Measurements from ENCODE around the gene STOML1.

GRCh38 chr15:73954188-73955145 is 37.6 kb downstream of the STOML1 start:
- TF ChIP-seq CTCF (conservative IDR thresholded peaks at IDR 0.05; ENCODE audit: low read depth in 2 of 2) (no peak), ZNF331 (CRISPR knock-in tag; IDR thresholded peaks at IDR 0.05; ENCODE audit: low read depth) (no peak), JUNB (IDR thresholded peaks at IDR 0.05; ENCODE audit: unreplicated experiment) (no peak), POLR2AphosphoS5 (IDR thresholded peaks at IDR 0.05; ENCODE audit: low read depth) (no peak), EZH2phosphoT487 (IDR thresholded peaks at IDR 0.05; ENCODE audit: unreplicated experiment) (no peak), CREB1 (CRISPR knock-in tag; IDR thresholded peaks at IDR 0.05; ENCODE audit: low read depth) (no peak), REST (IDR thresholded peaks at IDR 0.05; ENCODE audit: unreplicated experiment) (no peak), EZH2 (IDR thresholded peaks at IDR 0.05; ENCODE audit: low read depth, unreplicated experiment) (no peak), NANOG (IDR thresholded peaks at IDR 0.05; ENCODE audit: borderline replicate concordance) (no peak), STAT1 (IDR thresholded peaks at IDR 0.05; ENCODE audit: unreplicated experiment) (no peak), ZNF114 (CRISPR knock-in tag; IDR thresholded peaks at IDR 0.05) (no peak)
- TF ChIP-seq, protein P1, sequence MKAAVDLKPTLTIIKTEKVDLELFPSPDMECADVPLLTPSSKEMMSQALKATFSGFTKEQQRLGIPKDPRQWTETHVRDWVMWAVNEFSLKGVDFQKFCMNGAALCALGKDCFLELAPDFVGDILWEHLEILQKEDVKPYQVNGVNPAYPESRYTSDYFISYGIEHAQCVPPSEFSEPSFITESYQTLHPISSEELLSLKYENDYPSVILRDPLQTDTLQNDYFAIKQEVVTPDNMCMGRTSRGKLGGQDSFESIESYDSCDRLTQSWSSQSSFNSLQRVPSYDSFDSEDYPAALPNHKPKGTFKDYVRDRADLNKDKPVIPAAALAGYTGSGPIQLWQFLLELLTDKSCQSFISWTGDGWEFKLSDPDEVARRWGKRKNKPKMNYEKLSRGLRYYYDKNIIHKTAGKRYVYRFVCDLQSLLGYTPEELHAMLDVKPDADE (IDR thresholded peaks at IDR 0.05), result no peak
- TF ChIP-seq, protein P2, sequence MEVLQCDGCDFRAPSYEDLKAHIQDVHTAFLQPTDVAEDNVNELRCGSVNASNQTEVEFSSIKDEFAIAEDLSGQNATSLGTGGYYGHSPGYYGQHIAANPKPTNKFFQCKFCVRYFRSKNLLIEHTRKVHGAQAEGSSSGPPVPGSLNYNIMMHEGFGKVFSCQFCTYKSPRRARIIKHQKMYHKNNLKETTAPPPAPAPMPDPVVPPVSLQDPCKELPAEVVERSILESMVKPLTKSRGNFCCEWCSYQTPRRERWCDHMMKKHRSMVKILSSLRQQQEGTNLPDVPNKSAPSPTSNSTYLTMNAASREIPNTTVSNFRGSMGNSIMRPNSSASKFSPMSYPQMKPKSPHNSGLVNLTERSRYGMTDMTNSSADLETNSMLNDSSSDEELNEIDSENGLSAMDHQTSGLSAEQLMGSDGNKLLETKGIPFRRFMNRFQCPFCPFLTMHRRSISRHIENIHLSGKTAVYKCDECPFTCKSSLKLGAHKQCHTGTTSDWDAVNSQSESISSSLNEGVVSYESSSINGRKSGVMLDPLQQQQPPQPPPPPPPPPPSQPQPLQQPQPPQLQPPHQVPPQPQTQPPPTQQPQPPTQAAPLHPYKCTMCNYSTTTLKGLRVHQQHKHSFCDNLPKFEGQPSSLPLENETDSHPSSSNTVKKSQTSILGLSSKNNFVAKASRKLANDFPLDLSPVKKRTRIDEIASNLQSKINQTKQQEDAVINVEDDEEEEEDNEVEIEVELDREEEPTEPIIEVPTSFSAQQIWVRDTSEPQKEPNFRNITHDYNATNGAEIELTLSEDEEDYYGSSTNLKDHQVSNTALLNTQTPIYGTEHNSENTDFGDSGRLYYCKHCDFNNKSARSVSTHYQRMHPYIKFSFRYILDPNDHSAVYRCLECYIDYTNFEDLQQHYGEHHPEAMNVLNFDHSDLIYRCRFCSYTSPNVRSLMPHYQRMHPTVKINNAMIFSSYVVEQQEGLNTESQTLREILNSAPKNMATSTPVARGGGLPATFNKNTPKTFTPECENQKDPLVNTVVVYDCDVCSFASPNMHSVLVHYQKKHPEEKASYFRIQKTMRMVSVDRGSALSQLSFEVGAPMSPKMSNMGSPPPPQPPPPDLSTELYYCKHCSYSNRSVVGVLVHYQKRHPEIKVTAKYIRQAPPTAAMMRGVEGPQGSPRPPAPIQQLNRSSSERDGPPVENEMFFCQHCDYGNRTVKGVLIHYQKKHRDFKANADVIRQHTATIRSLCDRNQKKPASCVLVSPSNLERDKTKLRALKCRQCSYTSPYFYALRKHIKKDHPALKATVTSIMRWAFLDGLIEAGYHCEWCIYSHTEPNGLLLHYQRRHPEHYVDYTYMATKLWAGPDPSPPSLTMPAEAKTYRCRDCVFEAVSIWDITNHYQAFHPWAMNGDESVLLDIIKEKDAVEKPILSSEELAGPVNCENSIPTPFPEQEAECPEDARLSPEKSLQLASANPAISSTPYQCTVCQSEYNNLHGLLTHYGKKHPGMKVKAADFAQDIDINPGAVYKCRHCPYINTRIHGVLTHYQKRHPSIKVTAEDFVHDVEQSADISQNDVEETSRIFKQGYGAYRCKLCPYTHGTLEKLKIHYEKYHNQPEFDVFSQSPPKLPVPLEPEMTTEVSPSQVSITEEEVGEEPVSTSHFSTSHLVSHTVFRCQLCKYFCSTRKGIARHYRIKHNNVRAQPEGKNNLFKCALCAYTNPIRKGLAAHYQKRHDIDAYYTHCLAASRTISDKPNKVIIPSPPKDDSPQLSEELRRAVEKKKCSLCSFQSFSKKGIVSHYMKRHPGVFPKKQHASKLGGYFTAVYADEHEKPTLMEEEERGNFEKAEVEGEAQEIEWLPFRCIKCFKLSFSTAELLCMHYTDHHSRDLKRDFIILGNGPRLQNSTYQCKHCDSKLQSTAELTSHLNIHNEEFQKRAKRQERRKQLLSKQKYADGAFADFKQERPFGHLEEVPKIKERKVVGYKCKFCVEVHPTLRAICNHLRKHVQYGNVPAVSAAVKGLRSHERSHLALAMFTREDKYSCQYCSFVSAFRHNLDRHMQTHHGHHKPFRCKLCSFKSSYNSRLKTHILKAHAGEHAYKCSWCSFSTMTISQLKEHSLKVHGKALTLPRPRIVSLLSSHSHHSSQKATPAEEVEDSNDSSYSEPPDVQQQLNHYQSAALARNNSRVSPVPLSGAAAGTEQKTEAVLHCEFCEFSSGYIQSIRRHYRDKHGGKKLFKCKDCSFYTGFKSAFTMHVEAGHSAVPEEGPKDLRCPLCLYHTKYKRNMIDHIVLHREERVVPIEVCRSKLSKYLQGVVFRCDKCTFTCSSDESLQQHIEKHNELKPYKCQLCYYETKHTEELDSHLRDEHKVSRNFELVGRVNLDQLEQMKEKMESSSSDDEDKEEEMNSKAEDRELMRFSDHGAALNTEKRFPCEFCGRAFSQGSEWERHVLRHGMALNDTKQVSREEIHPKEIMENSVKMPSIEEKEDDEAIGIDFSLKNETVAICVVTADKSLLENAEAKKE (CRISPR knock-in tag; IDR thresholded peaks at IDR 0.05), result no peak
